ENCODE data around the gene CMIP.
"Not testable (repeated sequence)": the region's sequence is repeated elsewhere in the genome, so short reads cannot be mapped to it uniquely, and the experiment has no call there.

Gene CMIP

DNA sequence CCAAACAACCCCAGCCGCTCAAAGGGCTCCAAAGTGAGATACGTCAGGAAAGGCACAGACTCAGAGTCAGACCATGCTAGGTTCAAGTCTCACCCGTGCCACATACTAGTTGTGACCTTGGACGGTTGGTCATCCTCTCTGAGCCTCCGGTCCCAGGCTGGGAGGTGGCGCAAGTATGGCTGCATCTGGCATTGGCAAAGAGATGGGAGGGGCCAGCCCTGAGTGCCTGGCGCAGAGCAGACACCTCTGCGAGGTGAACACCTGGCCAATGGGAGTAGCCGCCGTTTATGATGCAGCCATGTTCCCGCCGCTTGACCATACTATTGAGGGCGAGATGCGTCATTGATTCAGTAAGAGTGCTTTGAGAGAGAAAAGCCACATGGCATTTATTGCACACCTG lies 236.7 kb downstream of the CMIP start:
- no peak for DNase-seq (ENCODE audit: low read depth in 2 of 2)

DNA sequence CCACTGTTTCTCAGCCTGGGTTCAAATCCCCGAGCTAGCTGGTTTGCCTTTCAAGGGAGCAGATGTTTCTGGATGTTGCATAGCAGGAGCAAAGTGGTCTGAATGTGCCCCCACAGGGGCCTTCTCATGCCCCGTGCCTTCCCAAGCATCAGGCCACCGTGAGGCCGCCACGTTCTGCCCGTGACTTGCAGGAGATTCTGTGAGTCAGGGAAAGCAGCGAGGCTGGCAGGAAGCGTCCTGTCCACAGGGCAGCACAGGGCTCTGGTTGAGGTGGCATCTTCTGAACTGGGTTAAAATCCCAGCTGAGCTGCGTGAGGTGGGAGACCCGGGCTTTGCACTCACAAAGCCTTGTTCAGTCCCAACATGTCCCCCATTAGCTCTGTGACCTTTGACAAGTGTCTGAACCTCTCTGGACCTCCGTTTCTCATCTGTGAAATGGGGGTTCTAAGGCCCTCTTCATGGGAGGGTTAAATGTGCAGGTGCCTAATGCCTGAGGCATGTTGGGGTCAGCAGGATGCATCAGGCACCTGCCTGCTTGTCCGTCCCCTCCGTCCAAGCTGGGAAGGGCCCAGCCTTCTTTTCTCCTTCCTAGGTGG lies 239.7 kb downstream of the CMIP start:
- no peak for DNase-seq (ENCODE audit: low read depth in 2 of 2)

DNA sequence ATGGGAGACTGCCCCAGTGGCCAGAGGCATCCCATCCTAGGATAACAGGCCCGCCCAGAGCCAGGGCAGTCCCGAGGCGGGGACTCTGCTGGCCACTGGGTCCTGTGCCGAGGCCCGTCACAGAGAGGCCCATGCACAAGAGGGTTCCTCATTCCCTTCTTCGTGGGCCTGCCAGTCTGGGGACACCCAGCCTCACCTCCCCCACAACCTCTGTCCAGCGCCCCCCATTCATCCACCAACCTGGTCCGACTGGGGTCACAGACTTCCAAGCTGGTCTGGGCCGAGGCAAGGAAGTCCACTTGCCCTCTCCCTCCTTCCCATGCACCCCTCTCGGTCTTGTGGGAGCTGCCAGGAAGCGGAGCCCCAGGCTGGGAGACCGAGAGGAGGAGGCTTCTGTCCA lies 240.3 kb downstream of the CMIP start:
- no peak for DNase-seq (ENCODE audit: low read depth in 2 of 2)

DNA sequence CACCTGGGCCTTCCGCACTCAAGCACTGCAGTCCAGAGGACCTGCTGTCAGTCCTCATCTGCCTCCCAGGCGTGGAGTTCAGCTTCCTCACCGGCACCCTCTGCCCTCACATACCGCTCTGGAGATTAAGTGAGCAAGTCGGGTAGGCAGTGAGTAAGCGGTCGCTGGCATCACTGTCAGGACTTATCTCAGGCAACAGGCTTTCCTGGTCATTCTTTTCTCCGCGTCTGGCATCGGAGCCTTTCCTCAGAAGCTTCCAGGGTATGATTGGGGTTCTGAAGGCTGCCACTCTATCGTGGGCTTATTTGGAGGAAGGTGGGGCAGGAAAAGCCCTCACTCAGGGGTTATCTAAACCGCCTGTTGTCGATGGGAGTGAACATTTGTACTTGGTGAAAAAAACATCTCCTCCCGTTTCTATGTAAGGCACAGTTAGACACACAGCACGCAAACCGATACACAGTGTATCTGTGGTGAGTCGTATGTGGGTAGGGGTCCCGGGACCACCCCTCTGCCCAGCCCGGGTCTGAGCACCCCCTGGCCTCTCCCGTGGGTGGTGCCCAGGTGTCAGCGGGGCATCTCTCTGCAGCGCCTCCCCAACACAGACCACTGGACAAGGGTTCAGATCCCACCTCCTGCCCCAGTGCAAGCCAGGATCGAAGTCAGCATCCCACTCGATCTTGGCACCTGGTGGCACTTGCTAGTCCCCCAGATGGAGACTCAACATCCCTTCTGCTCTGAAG lies 242.0 kb downstream of the CMIP start:
- DNase-seq (ENCODE audit: low read depth in 2 of 2): no peak

DNA sequence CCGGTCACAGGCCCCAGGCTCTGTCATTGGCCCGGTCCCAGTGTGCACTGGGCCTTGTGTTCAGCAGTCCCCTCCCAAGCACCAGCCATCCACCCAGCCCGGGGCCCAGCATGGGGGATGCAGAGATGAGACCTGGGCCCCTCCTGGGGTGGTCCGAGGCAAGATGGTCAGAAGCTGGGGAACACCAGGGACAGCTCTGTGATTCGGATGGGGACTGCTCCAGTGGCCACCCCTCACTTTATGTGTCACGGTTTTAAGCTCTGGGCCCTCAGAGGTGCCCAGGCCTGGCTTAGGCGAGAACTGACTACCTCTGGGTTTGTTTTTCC lies 242.5 kb downstream of the CMIP start:
- no peak for DNase-seq (ENCODE audit: low read depth in 2 of 2)

DNA sequence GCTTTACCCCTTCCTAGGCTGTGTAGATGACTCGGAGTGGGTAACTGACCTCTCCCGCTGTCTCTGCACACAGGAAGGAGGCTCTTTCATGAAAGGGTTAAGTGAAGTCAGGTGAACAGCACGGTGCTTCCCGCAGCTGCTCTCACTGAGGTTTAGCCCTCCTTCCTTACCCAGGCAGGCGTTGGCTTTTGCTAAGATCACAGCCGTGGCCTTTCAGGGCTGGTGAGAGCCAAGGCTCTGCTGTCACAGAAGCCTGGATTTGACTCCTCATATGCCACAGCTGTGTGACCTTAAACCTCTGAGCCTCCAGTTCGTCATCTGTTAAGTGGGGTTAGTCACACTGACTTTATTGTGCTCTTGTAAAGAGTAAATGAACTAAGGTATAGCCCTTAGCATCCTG lies 243.6 kb downstream of the CMIP start:
- no peak for DNase-seq (ENCODE audit: low read depth in 2 of 2)

DNA sequence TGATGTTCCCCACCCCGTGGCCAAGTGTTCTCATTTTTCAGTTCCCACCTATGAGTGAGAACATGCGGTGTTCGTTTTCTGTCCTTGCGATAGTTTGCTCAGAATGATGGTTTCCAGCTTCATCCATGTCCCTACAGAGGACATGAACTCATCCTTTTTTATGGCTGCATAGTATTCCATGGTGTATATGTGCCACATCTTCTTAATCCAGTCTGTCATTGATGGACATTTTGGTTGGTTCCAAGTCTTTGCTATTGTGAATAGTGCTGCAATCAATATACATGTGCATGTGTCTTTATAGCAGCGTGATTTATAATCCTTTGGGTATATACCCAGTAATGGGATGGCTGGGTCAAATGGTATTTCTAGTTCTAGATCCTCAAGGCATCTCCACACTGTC lies 244.2 kb downstream of the CMIP start:
- not testable (repeated sequence) for DNase-seq (ENCODE audit: low read depth in 2 of 2)

DNA sequence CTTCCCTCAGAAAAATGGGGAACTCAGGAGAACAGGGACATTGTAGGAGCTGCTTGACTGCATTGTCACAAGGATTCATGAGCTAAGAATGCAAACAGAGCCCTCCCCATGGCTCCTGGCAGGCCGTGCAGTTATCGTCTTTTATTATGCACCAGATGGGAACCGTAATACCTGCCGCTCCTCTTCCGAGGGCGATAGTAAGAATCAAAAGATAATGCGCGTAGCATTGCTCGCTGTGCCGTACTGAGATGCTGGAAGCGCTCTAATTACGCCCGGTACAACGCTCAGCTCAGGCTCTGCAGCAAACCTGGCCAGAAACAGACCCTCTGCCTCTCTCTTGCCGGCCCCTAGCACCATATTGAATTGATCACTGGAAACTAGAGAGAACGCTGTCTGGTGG lies 247.4 kb downstream of the CMIP start:
- DNase-seq (ENCODE audit: low read depth in 2 of 2): no peak

DNA sequence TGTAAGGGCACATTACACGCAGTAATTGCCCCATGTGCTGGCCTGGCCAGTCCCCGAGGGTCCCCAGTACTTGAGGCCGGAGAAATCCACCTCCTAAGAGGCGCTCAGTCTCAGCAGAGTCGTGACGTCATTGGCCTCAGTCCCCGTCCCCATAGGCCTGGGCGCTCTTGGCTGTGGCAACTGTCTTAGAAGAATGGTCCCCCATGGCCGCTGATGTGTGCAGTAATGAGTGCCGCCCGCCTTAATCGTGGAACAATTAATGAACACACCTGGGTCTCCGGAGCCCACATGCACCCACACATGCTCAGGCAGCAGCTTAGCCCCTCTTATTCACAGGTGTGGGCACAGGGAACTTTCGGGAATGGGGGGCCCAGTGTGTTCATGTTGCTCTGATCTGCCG lies 248.0 kb downstream of the CMIP start:
- no peak for DNase-seq (ENCODE audit: low read depth in 2 of 2)

DNA sequence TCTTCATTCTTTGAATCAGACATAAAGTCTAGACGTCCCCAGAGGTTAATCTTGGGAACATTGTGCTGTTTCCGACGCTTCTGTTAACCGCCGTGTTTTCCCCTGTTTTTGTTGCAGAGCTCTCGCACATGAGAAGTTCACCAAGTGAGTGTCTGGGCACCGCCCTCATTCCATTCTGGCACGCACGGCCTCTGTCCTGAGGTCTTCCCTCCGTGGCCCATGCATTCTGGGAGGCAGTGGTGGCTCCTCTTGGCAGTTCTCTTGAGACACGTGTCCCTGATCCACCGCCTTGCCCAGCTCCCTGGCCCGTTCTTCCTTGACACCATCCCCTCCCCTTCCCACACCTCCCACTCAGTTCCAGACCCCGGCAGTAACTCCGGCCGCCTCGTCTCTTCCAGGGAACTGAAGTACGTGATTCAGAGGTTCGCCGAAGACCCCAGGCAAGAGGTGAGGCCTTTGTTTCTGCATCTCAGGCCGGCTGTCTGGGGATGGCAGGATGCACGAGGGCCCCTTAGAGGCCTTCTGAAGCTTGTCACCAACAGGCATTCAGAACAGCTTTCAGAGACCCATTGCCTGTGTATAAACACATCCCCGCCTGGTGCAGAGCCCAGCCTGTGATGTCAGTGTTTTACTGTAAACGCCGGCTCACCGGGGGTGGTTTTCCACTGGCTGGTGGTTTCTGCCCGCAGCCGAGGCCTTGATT lies 248.6 kb downstream of the CMIP start:
- no peak for DNase-seq (ENCODE audit: low read depth in 2 of 2)

DNA sequence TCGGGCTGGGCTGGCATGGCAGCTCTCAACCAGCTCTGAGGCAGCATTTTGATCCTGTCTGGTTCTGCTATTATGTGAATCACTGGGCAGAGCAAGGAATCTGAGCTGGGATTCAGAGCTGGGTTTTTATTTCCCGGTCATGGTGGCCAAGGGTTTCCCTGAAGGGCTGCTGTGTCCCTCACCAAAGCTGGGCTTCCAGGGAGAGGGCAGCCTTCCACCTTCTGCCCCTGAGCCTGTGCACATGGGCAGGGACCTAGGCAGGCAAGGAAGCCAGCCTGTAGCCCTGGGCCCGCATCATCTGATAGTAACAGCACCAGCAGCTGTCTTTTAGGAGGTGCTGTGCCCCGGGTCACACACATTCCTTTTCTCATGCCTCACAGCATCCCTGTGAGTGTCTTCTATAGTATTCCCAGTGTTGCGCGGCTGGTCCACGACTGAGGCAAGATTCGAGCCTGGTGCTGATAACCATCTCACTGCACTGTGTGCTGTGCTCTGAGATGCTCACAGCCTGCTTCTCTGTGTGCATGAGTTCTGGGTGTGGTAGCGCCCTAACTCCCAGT lies 249.2 kb downstream of the CMIP start:
- DNase-seq (ENCODE audit: low read depth in 2 of 2): no peak

DNA sequence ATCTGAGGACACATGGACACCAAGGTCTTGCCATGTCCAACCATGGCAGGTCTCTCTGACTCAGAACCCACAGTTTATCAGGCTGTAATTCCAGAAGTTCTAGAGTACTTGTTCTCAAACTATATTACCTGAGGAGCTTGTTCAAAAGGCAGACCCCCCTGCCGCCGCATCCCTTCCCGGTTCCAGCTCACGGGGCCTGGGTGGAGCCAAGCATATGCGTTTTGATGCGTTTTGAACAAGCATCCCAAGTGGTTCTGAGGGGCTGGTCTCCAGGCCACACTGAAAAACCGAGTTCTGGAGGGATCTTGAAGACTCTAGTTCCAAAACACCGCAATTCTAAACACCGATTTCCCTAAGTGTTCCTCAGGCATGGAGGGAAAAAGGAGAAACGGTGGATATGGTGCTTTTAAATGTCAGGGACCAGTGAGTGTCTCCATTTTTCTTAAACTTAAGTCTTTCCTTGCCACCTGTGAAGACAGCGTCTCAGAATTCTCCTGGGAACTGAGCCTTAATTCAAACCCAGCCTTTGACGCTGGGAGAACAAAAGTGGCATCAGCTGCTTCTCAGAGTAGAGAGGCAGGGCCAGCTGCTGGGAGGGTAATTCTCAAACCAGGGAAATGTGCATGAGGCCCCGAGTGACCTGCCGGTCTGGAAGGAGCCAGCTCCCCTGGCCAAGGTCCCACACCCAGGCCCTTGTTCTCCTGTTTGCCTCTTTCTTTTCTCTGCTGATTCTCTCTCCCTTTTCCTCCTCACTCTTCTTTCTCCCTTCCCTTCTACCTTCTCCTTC lies 250.1 kb downstream of the CMIP start:
- no peak for DNase-seq (ENCODE audit: low read depth in 2 of 2)

DNA sequence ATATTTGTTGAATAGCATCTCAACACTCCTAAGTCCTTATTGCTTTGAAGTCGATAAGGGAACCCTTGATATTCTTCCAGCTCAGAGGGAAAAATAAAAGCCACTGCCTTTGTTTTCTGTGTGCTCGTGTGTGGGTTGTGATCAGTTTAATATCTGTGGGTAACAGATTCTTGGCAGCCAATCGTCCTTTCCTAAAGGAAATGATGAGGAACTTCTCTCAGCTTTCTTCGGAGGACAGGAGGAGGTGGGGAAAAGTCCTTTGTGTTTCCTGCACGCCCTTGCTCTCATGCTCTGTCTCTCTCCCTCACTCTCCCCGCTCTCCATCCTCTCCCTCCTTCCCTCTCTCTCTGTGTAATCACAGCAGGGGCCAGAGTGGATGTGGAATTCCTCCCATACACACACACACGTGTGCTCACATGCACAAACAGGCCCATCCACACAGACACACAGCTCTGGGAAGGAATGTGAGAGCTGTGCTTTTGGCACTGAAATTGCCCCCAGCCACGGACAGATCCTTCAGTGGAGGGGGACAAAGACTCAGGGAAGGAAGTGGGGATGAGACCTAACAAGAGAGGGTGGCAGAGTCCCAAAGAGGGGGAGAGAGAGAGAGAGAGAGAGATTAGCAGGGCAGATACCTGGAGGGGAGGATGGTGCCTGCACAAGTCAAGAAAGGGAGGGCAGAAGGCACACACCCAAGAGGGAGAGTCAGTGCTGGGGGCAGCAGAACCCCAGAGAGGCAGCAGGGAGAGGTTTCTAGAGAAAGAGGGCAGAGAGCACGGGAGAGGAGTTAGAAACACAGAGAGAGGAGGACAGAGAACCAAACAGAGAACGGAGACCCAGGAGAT lies 250.9 kb downstream of the CMIP start:
- no peak for DNase-seq (ENCODE audit: low read depth in 2 of 2)

DNA sequence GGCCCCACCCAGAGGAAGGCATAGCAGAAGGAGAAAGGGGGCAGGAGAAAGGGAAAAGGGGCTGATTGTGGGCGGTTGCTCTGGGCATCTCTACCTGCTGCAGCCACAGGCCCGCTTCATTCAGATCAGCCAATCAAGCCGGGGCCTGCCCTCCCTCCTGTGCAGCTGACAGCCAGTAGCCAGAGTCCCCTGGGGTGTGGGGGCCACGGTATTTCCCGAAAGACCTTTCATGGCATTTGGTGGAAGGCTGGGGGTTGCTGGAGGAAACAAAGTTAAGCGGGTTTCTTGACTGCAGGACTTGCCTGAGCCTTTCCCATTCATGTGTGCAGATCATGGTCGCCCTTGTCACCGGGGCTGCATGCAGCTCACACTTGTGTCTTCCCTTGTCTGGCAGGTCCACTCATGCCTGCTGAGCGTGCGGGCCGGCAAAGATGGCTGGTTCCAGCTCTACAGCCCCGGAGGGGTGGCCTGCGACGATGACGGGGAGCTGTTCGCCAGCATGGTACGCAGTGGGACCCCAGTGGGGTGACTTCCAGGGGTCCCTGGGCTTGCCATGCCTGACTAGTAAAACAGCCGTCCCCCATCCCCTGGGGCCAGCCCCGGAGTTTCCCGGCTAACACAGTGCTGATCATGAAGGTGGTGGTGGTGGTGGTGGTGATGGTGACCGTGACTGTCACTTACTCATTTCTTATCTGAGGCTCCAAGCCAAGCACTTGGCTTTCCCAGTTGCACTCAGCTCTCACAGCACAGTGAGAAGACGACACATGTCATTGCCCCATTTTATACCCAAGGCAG lies 251.8 kb downstream of the CMIP start:
- DNase-seq (ENCODE audit: low read depth in 2 of 2): no peak

DNA sequence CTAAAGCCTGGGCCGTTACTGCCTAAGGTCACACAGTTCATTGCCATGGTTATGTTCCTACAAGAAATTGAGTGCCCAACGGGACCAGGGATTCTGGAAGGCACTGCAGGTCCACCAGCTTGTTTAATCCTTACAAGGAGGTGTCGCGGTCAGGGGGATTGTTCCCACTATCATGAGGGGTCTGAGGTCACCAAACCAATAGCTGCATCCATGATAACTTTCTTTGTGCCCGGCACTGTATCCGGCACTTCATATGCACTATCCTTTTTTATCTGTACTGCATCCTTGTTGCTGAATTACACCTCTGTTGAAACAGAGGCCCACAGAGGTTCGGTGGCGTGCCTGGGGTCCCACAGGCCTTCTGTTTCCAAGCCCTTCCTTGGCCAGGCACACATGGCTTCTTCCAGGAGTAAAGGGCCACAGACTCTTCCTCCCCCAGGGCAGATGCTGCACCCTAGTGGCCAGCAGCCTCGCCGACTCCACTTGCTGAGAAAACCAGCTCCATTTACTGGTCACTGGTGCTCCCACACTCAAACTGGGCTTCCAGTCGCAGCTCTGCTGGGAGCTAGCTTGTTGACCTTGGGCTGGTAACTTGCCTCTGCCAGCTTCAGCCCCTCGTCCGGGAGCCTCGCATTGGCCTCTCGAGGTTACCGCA lies 252.5 kb downstream of the CMIP start:
- DNase-seq (ENCODE audit: low read depth in 2 of 2): peak; percentile 22 to 23

DNA sequence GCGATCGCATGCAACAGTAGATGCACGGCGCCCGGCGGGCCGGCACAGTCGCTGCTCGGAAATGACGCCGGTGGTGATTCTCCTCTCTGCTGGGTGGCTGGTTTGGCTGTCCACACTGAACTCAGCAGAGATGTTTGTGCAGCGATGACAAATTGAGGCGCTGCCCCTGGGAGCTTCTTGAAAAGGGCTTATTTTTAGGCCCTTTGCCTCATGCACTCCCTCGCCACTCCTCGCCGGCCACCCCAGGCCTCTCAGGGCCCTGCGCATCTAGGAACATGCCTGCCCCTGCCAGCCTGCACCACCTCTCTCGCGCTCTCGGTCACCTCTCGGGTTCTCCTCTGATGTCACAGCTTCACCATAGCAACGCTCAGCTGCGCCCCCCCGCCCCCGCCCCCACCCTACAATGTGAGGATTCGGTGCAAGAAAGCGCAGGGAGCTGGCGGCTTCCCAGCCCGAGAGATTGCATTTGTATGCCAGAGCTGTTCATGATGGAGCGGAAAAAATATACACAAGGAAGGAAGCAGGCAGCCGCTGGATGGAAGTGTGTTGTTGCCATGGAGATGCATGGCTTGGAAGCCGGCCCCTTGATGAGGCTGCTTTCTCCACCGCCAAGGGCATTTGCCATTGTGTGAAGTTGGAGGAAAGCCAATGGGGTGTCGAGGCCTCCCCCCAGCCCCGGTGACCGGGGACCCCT lies 253.2 kb downstream of the CMIP start:
- DNase-seq (ENCODE audit: low read depth in 2 of 2): no peak

DNA sequence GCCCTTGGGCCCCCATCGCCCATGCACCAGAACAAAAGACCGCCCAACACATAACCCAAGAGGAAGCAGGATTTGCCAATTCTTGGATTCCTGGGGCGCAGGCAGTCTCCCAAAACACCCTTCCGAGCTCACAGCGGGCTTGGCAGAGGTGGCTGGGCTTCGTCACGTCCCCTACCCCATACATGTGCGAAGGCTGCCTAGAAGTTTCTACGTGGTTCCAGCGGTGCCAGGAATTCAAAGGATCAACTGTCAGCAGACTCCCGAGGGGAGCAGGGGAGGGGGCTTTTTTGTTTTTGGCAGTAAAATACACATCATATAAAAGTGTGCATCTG lies 253.7 kb downstream of the CMIP start:
- no peak for DNase-seq (ENCODE audit: low read depth in 2 of 2)

DNA sequence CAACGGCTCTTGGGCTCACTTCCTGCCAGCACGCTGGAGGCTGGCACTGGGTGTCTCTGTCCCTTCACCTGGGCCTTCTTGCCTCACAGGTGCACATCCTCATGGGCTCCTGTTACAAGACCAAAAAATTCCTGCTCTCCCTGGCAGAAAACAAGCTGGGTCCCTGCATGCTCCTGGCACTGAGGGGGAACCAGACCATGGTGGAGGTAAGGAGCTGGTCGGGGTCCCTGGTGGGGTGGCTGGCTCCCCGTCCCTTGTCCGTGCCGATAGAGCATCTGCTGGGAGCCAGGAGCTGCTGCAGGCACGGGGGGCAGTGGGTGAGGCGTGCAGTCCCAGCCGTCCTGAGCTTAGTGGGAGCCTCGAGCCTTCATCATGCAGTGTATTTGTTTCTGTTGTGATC lies 255.0 kb downstream of the CMIP start:
- DNase-seq (ENCODE audit: low read depth in 2 of 2): no peak

DNA sequence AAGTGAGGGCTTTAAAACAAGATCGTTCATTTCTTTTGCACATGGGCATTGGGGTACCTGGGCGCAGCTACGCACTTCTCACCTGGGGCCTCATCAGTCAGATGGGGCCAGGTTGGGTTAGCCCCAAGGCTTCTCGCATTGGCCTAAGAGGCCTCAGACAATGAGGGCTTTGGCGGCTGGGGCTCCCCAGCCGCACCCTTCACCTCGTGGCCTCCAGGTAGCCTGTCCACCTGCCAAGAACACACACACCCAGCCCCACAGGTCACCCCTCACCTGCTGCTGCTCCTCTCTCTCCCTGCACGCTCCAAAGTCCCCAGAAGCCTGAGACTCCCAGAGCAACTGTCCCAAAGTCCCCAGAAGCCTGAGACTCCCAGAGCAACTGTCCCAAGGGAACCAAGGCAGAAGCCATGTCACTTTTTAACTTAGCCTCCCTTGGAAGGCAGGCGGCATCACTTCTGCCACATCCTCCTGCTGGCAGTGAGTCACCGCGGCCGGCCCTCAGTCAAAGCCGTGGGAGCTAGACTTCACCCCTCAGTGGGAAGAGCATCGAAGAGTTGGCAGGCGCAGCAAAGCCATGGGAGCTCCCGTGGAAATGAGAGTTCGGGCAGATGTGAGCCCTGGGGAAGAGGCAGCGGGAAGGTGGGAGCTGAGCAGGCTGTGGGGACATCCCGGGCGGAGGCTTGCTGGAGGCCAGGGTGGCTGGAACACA lies 255.6 kb downstream of the CMIP start:
- no peak for DNase-seq (ENCODE audit: low read depth in 2 of 2)
